Measurements from ENCODE around the gene CITED2.

The CITED2 gene

GRCh38 chr6:139381216-139381865 lies 6.9 kb upstream of the CITED2 start:
- DNase-seq = no peak

- DNase-seq = no peak
Measured at GRCh38 chr6:139380611-139381010, 6.2 kb upstream of the CITED2 start.

GRCh38 chr6:139380168-139380567 lies 5.7 kb upstream of the CITED2 start:
- no peak for DNase-seq

DNA sequence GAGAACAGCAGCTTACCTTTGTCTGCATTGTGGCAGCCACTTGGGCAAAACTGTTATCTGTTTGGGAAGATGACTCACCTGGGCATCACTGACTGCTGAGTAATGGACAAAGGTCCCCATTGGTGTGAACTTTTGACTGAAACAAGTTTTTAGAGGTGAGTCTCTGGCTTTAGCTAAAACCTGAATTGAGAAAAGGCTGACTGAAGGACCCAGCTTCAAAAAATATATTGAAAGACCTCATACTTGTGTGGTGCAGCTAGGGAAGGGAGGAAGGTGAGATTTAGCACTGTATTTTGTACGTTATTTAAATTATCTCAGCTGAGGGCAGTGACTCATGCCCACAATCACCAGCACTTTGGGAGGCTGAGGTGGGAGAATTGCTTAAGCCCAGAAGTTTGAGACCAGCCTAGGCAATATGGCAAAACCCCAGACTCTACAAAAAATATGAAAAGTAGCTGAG lies 4.5 kb upstream of the CITED2 start:
- DNase-seq = no peak

- no peak for DNase-seq
Measured at GRCh38 chr6:139378226-139378625, 3.8 kb upstream of the CITED2 start.

DNA sequence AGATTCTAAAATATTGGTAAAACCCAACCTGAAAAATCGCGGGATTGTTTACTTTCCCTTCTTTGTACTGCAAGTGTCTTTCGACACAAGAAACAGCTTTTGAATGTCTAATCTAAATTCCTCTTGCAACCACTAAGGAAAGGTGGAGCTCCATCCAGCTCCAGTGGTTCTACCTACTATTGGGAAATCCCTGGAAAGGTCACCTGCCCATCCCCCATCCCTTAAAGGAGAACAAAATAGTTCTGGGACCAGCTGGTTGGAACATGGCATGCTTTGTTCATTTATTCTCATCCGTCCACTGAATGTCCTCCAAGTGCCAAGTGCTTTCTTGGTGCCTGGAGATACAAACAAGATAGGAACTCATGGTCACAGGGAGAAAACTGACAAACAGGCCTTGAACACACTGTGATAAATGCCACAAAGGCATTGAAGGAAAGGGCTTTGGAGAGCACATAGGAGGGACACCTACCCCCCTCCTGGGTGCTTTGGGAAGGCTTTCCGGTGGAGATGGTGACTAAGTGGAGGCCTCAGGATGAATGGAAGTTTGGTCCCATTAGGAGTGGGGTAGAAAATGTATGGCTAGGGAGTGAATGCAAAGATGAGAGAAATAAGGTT lies 2.3 kb upstream of the CITED2 start:
- no peak for DNase-seq

- peak; percentile 28 for DNase-seq
Measured at GRCh38 chr6:139376017-139376330, 1.5 kb upstream of the CITED2 start.

DNA sequence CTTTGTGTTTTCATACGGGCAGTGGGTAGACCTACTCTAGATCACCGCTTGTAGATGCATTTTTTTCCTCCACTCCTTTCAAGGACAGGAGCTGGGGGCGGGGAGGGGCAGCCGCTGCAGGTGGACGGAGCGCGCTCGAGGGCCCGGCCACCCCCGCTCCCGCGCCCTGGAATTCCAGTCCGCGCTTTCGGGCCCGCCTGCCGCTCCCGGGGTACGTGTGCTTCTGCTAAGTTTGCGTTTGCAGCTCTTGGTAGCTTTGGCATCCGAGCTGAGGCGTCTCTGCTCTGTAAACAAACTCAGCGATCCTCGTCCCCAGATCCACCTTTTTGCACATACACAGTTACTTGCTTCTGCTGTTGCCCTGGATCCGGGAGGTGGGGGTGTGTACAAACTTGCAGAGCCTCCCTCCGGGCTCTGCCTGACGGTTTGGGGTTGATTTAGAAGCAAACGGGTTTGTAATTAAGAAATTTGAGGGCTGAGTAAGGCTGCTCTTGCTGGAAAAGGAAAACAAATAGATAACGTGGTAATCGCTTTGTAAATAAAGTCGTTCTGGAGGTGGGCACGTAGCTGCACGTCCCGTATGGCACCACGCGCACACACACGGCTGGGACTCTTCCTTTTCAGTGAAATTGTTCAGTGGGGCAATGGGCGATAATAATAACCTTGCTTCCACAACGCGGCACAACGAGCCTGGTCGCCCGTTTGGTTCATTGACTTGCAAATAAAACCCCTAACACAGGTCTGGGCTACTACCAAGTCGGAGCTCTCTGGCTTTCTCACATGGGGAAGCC lies 973 bp upstream of the CITED2 start:
- peak; percentile 90 for DNase-seq

DNA sequence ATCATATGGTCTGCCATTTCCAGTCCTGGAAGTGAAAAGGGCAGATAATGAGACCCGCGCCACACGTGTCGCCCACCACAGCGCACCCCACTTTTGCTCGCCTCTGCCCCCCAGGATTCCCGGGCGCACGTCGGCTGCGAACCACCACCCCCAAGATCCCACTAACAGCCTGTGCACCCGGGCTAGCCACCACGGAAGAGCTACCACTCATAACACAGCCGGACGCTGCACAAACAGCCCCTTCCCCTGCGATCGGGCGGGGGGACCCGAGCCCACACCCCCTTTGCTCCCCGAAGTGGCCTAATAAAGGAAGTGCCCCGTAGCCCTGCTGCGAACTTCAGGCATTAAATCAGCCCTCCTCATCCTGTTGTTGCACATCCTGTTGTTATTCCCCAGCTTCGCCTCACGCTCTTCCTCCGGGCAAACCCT lies 506 bp downstream of the CITED2 start:
- no peak for DNase-seq

DNA sequence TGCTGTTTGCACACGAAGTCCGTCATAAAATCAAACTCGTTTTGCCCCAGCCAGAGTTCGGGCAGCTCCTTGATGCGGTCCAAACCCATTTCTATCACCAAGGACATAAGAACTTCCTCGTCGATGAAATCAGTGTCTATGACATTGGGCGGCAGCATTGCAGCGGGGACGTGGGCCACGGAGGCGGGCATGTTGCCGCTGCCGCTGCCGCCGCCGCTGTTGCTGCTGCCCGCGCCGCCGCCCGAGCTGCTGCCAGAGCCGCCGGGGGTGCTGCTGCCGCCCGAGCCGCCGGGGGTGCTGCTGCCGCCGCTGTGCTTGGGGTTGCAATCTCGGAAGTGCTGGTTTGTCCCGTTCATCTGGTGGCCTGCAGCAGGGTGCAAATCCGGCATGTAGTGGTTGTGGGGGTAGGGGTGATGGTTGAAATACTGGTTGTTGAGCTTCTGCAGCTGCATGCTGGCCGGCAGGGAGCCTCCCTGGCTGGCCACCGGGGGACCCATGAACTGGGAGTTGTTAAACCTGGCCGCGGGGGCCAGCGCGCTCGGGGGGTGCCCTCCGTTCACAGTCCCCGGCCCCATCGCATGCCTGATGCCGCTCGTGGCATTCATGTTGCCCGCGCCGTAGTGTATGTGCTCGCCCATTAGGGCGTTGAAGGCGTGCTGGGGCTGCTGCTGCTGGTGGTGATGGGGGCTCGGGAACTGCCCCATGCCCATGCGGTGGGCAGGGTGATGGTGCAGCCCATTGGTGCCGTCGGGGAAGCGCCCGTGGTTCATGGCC lies 1.1 kb downstream of the CITED2 start:
- peak; percentile 79 for DNase-seq

- no peak for DNase-seq
Measured at GRCh38 chr6:139372326-139373153, 1.9 kb downstream of the CITED2 start.

GRCh38 chr6:139371421-139372203 lies 2.8 kb downstream of the CITED2 start:
- no peak for DNase-seq

DNA sequence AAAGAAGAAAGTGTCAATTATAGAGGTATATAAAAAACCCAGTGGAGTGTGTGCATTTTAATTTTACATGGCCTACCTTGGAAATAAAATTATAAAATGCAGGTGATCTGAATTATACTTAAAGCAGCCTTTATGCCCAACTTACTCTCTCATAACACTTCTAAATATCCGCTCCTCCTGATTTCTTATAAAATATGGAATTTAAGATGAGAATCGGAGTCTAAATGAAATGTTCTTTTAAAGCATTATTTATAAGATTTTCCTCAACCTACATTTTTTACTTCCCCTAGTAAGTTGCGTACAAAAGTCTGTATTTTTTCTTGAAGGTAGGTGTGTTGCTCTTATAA lies 3.5 kb downstream of the CITED2 start:
- DNase-seq = no peak

- no peak for DNase-seq
Measured at GRCh38 chr6:139370283-139370998, 4.0 kb downstream of the CITED2 start.

- peak; percentile 65 for DNase-seq
Measured at GRCh38 chr6:139369568-139370282, 4.7 kb downstream of the CITED2 start.

- DNase-seq = no peak
Measured at GRCh38 chr6:139369068-139369467, 5.4 kb downstream of the CITED2 start.

DNA sequence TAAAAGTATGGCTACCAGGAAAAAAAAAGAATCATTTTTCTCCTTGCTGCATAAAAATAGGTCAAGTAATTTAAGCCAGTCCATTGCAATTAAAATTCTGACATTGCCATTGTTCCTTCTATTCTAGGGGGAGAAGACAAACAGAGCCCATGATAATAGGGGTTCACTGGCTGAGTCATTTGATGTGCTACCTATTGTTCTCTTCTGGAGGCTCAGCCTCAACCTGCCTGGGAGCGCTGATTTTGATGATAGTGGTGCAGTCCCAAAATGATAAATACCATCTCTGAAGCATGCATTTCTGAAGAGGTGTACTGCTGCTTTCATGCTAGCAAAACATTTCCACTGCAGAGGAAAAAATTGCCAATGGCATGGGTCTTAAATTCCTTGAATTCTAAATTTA lies 5.8 kb downstream of the CITED2 start:
- DNase-seq = no peak

DNA sequence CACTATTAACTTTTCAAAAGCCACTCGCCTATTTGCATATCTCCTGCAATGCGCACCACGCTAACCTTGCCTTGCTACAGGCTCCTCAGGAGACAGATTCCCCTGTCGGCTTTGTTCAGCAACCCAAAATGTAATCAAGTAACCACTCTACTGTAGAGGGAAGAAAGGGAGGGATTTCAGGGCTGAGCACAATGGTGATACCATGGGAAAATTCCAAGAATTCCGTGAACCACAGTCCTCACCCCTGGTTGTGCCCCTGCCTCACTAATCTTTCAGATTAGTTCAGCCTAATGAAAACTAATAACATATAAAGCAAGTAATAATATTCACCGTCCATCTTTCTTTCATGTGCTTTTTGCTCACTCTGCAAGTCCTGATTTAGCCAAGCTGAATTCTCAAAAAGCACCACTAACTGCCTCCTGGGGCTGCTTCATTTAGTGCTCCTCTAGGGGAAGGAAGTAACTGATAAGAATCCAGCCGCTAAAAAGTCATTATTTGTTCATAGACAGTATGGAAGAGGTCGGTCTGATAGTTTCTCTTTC lies 6.6 kb downstream of the CITED2 start:
- DNase-seq = peak; percentile 72

GRCh38 chr6:139364982-139365379 lies 9.5 kb downstream of the CITED2 start:
- DNase-seq = no peak

Measured in suppressor macrophage treated with lipopolysaccharide for 4 hours (primary cell).